ENCODE measurements around the gene ACRBP. TPM values are rescaled to one million over a fixed set of nuclear protein-coding genes. Genes with fewer than 3 reads are reported as not detected.

Gene ACRBP
- total and polyA plus RNA-seq, 2 donors (not counting 3 experiments of a cell fraction or from before 2014, with no cell fraction given): 1.3 to 5.7 TPM

DNA sequence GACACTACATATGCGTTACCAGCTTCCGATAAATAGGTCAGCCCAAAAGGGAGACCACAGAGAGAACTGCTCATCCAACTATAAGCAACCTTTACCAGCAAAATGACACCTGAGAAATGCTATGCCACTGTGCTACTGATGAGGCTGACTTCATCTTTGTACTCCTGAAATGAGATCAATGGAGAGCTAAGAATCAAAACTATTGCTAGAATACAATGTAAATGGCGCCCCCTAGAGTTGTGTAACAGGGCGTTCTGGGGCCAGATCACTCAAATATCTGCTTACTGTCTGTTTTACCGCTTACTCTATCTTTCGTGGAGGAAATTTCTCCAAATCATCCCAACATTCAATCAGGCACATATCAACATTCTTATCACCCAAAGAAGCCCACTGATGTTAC lies 37.4 kb upstream of the ACRBP start:
- H4K20me1 ChIP-seq (replicated peaks; ENCODE audit: control insufficient read depth, extremely low read depth, insufficient read depth, low read length): no peaks in the 10 kb centered on the region

DNA sequence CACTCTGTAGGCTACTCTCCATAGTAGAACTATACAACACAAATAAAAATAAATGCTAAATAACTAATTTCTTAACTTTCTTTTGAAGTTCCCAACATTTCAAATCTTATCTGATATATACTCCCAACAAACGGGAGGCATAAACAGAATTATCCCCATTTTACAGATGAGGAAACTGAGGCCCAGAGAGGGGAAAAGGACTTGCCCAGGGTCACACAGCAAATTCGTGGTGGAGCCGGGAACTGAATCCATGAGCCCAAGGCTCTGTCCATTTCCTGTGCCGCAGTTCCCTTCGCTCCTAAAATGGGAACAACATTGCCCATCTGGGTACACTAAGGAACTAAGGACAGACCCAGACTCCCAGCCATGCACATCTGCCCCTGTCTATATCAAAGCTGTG lies 29.7 kb upstream of the ACRBP start:
- Histone ChIP-seq H3K9me1 (replicated peaks; ENCODE audit: control insufficient read depth, extremely low read depth, insufficient read depth, low read length) (no peaks in the 10 kb centered on the region), H3K4me2 (ENCODE audit: insufficient read depth, low read length) (no peak overlapping the region), H4K20me1 (replicated peaks; ENCODE audit: control insufficient read depth, extremely low read depth, insufficient read depth, low read length) (no peaks in the 10 kb centered on the region), H3K9ac (replicated peaks; ENCODE audit: extremely low read depth, insufficient read depth, low read length) (no peak overlapping the region), H3K4me1 (ENCODE audit: control insufficient read depth, extremely low read depth, insufficient read depth, low read length) (no peaks in the 10 kb centered on the region), H3K27me3 (ENCODE audit: control insufficient read depth in 2 of 2, insufficient read depth in 2 of 2, low read length in 2 of 2) (no peaks in the 10 kb centered on the region), H3K36me3 (ENCODE audit: control insufficient read depth in 2 of 2, extremely low read depth in 1 of 2, insufficient read depth in 2 of 2, low read length in 2 of 2) (peaks cover 18 to 49% of the 10 kb centered on the region in 2 experiments), H3K4me3 (replicated peaks in 1 of 3; ENCODE audit: insufficient read depth in 1 of 3, low read depth in 1 of 3, low read length in 3 of 3) (no peak overlapping the region), H2AFZ (ENCODE audit: low read depth, low read length) (no peak overlapping the region), H3K27ac (ENCODE audit: insufficient read depth, low read depth, low read length) (no peak overlapping the region), H3K9me3 (replicated peaks; ENCODE audit: control insufficient read depth, insufficient read depth, low read length) (no peaks in the 10 kb centered on the region), H3K79me2 (ENCODE audit: control insufficient read depth, insufficient read depth, low read length) (peaks cover 18% of the 10 kb centered on the region)
- intact Hi-C loops (cut with micrococcal nuclease) (no loop called here), dilution Hi-C loops (cut with MboI; ENCODE audit: extremely low pct_ligation_motif_present, low sequenced_read_pairs) (no loop called here)
- POLR2A ChIA-PET: no interaction called here
- TF ChIP-seq EZH2 (IDR thresholded peaks at IDR 0.05; ENCODE audit: borderline replicate concordance, low read depth, low read length, severe bottlenecking) (no peak), GATA2 (IDR thresholded peaks at IDR 0.05; ENCODE audit: insufficient read depth, insufficient read length, low read depth, low read length) (no peak), POLR2AphosphoS5 (IDR thresholded peaks at IDR 0.05; ENCODE audit: insufficient read depth, low read depth, low read length) (no peak), MYC (IDR thresholded peaks at IDR 0.05; ENCODE audit: low read depth, low read length) (no peak), FOS (IDR thresholded peaks at IDR 0.05; ENCODE audit: borderline replicate concordance, insufficient read depth, low read length) (no peak), POLR2A (IDR thresholded peaks at IDR 0.05; ENCODE audit: low read depth, low read length) (no peak), JUN (IDR thresholded peaks at IDR 0.05; ENCODE audit: borderline replicate concordance, insufficient read depth, insufficient read length, low read depth) (no peak)
- TF ChIP-seq, protein P1, sequence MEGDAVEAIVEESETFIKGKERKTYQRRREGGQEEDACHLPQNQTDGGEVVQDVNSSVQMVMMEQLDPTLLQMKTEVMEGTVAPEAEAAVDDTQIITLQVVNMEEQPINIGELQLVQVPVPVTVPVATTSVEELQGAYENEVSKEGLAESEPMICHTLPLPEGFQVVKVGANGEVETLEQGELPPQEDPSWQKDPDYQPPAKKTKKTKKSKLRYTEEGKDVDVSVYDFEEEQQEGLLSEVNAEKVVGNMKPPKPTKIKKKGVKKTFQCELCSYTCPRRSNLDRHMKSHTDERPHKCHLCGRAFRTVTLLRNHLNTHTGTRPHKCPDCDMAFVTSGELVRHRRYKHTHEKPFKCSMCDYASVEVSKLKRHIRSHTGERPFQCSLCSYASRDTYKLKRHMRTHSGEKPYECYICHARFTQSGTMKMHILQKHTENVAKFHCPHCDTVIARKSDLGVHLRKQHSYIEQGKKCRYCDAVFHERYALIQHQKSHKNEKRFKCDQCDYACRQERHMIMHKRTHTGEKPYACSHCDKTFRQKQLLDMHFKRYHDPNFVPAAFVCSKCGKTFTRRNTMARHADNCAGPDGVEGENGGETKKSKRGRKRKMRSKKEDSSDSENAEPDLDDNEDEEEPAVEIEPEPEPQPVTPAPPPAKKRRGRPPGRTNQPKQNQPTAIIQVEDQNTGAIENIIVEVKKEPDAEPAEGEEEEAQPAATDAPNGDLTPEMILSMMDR (IDR thresholded peaks at IDR 0.05; ENCODE audit: extremely low read depth in 1 of 2, insufficient read depth in 1 of 2, low read depth in 1 of 2, low read length in 2 of 2): no peak
- TF ChIP-seq, protein P2, sequence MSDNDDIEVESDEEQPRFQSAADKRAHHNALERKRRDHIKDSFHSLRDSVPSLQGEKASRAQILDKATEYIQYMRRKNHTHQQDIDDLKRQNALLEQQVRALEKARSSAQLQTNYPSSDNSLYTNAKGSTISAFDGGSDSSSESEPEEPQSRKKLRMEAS (IDR thresholded peaks at IDR 0.05; ENCODE audit: insufficient read depth, insufficient read length): no peak
- DNase-seq (ENCODE audit: low read depth, low spot score): no peak
- FAIRE-seq: no peak
- CTCF ChIA-PET: no interaction called here
- BruUV-seq (replicated peaks): no TSS peak

More for the DNA sequence above, 37.4 kb upstream of the ACRBP start:
- intact Hi-C loops (cut with micrococcal nuclease) (loop anchor here (1.0 to 5.0 kb wide), 2 partner anchors 67 to 93 kb away; no protein-coding TSS in a partner anchor), dilution Hi-C loops (cut with MboI; ENCODE audit: extremely low pct_ligation_motif_present, low sequenced_read_pairs) (no loop called here)
- no peak for FAIRE-seq
- H3K9ac ChIP-seq (replicated peaks; ENCODE audit: extremely low read depth, insufficient read depth, low read length): no peak overlapping the region
- no TSS peak for BruUV-seq (replicated peaks)
- no peak overlapping the region for H3K4me3 ChIP-seq (replicated peaks in 1 of 3; ENCODE audit: insufficient read depth in 1 of 3, low read depth in 1 of 3, low read length in 3 of 3)
- peak; percentile 32 for DNase-seq (ENCODE audit: low read depth, low spot score)
- H3K79me2 ChIP-seq (ENCODE audit: control insufficient read depth, insufficient read depth, low read length): peaks cover 84% of the 10 kb centered on the region
- H3K36me3 ChIP-seq (ENCODE audit: control insufficient read depth in 2 of 2, extremely low read depth in 1 of 2, insufficient read depth in 2 of 2, low read length in 2 of 2): peaks cover 0 to 4% of the 10 kb centered on the region in 2 experiments
- TF ChIP-seq POLR2A (IDR thresholded peaks at IDR 0.05; ENCODE audit: low read depth, low read length) (no peak), GATA2 (IDR thresholded peaks at IDR 0.05; ENCODE audit: insufficient read depth, insufficient read length, low read depth, low read length) (no peak), MYC (IDR thresholded peaks at IDR 0.05; ENCODE audit: low read depth, low read length) (no peak)
- TF ChIP-seq, protein P1 (IDR thresholded peaks at IDR 0.05; ENCODE audit: extremely low read depth in 1 of 2, insufficient read depth in 1 of 2, low read depth in 1 of 2, low read length in 2 of 2): peak; percentile 44 to 55
- ChIA-PET POLR2A (no interaction called here), CTCF (interaction anchor here (0.6 to 2.7 kb wide), 20 partner anchors 9 to 167 kb away, joined by 3 to 21 read pairs (median 6); partner anchors contain the start of genes MLF2, NOP2 and USP5)
- no peaks in the 10 kb centered on the region for H3K9me3 ChIP-seq (replicated peaks; ENCODE audit: control insufficient read depth, insufficient read depth, low read length)
- no peak overlapping the region for H2AFZ ChIP-seq (ENCODE audit: low read depth, low read length)
- H3K27ac ChIP-seq (ENCODE audit: insufficient read depth, low read depth, low read length): no peak overlapping the region
- no peaks in the 10 kb centered on the region for H3K27me3 ChIP-seq (ENCODE audit: control insufficient read depth in 2 of 2, insufficient read depth in 2 of 2, low read length in 2 of 2)
- H3K4me2 ChIP-seq (ENCODE audit: insufficient read depth, low read length): no peak overlapping the region
- H3K4me1 ChIP-seq (ENCODE audit: control insufficient read depth, extremely low read depth, insufficient read depth, low read length): peaks cover 15% of the 10 kb centered on the region
- no peaks in the 10 kb centered on the region for H3K9me1 ChIP-seq (replicated peaks; ENCODE audit: control insufficient read depth, extremely low read depth, insufficient read depth, low read length)
